ENCODE data around the gene MRPL37. TPM values are rescaled to one million over a fixed set of nuclear protein-coding genes. Genes with fewer than 3 reads are reported as not detected.

Gene MRPL37
- polyA plus RNA-seq, 1 donor (not counting 4 experiments of a cell fraction or from before 2014, with no cell fraction given): 30.9 TPM

DNA sequence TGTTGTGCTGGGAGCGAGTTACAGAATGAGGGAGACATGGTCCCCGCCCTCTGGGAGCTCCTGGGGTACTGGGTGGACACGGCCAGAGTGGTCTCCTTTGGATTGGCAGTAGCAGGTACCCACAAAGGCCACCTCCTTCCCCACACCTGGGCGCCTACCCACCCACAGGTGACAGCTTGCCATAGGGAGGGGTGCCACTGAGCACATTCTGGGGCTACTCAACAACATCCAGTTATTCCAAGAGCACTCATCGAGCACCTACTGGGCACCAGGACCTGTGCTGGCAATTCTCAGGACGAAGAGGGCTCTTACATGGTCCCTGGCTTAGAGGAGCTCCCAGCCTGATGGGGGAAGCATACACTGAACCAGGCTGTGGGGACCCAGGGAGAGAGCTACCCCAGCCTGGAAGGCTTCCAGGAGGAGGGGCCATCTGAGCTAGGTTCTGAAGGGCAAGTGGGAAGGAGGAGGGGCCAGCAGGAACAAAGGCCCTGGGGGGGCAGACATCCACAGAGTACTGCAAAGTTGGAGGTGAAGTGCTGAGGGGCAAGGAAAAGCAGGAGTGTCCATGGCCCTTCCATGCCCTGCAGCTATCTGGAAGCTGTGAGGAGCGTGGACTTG, 22.0 kb downstream of the MRPL37 start:
- FAIRE-seq: no peak

DNA sequence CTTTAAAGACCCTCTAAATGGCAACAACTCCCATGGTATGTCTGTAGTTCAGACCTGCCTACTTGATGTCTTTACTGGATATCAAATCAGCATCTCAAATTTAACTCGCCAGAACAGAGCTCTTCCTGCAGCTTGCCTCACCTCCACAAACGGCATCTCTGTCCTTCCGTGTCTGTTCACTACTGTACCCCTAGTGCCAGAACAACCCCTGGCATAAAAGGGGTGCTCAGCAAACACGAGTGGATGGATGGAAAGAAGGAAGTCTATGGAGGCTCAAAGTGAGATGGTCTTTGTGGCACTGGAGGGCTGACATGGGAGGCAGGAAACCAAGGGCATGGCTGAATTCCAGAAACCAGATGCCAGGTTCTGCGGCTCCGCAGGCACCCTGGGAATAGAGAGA, 22.7 kb downstream of the MRPL37 start:
- no peak overlapping the region for H3K9ac ChIP-seq (ENCODE audit: control insufficient read depth, extremely low read depth, insufficient read depth, low read length)
- H3K27me3 ChIP-seq (ENCODE audit: control insufficient read depth, extremely low read depth, insufficient read depth, low read length): no peaks in the 10 kb centered on the region
- dilution Hi-C loops (cut with MboI; ENCODE audit: extremely low pct_ligation_motif_present, low sequenced_read_pairs): no loop called here
- H3K27ac ChIP-seq (ENCODE audit: control insufficient read depth, insufficient read depth, low read length): no peak overlapping the region
- no peaks in the 10 kb centered on the region for H3K9me3 ChIP-seq (ENCODE audit: control insufficient read depth, low read depth, low read length)
- no peaks in the 10 kb centered on the region for H3K9me1 ChIP-seq (ENCODE audit: control insufficient read depth, extremely low read depth, insufficient read depth, low read length)
- FAIRE-seq: no peak
- DNase-seq (ENCODE audit: low read depth, low spot score): no peak
- TF ChIP-seq, protein P1, sequence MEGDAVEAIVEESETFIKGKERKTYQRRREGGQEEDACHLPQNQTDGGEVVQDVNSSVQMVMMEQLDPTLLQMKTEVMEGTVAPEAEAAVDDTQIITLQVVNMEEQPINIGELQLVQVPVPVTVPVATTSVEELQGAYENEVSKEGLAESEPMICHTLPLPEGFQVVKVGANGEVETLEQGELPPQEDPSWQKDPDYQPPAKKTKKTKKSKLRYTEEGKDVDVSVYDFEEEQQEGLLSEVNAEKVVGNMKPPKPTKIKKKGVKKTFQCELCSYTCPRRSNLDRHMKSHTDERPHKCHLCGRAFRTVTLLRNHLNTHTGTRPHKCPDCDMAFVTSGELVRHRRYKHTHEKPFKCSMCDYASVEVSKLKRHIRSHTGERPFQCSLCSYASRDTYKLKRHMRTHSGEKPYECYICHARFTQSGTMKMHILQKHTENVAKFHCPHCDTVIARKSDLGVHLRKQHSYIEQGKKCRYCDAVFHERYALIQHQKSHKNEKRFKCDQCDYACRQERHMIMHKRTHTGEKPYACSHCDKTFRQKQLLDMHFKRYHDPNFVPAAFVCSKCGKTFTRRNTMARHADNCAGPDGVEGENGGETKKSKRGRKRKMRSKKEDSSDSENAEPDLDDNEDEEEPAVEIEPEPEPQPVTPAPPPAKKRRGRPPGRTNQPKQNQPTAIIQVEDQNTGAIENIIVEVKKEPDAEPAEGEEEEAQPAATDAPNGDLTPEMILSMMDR (optimal IDR thresholded peaks at IDR 0.05 in 1 of 3, IDR thresholded peaks at IDR 0.05 in 1 of 3, conservative IDR thresholded peaks at IDR 0.05 in 1 of 3; ENCODE audit: extremely low read depth in 1 of 3, insufficient read depth in 2 of 3, low read length in 3 of 3): no peak
- TF ChIP-seq EZH2 (IDR thresholded peaks at IDR 0.05; ENCODE audit: low read length): no peak
- H3K36me3 ChIP-seq (ENCODE audit: control insufficient read depth in 2 of 2, extremely low read depth in 1 of 2, insufficient read depth in 2 of 2, low read length in 2 of 2): peaks cover 8 to 16% of the 10 kb centered on the region in 2 experiments
- H4K20me1 ChIP-seq (ENCODE audit: control insufficient read depth, extremely low read depth, insufficient read depth, low read length): no peaks in the 10 kb centered on the region
- no peak overlapping the region for H3K4me2 ChIP-seq (ENCODE audit: control insufficient read depth, extremely low read depth, insufficient read depth, low read depth, low read length)
- no peaks in the 10 kb centered on the region for H3K79me2 ChIP-seq (ENCODE audit: control insufficient read depth, insufficient read depth, low read length)
- no peak overlapping the region for H2AFZ ChIP-seq (ENCODE audit: control insufficient read depth, low read length)
- no peak overlapping the region for H3K4me3 ChIP-seq (ENCODE audit: control insufficient read depth in 2 of 3, extremely low read depth in 1 of 3, insufficient read depth in 2 of 3, low read depth in 1 of 3, low read length in 3 of 3)
- no peaks in the 10 kb centered on the region for H3K4me1 ChIP-seq (ENCODE audit: control insufficient read depth, extremely low read depth, insufficient read depth, low read length)

More for the DNA sequence above, 22.0 kb downstream of the MRPL37 start:
- Histone ChIP-seq H3K4me3 (ENCODE audit: control insufficient read depth in 2 of 3, extremely low read depth in 1 of 3, insufficient read depth in 2 of 3, low read depth in 1 of 3, low read length in 3 of 3) (no peak overlapping the region), H3K4me1 (ENCODE audit: control insufficient read depth, extremely low read depth, insufficient read depth, low read length) (no peaks in the 10 kb centered on the region), H3K27ac (ENCODE audit: control insufficient read depth, insufficient read depth, low read length) (no peak overlapping the region), H3K9ac (ENCODE audit: control insufficient read depth, extremely low read depth, insufficient read depth, low read length) (no peak overlapping the region), H3K9me3 (ENCODE audit: control insufficient read depth, low read depth, low read length) (no peaks in the 10 kb centered on the region), H4K20me1 (ENCODE audit: control insufficient read depth, extremely low read depth, insufficient read depth, low read length) (no peaks in the 10 kb centered on the region), H3K4me2 (ENCODE audit: control insufficient read depth, extremely low read depth, insufficient read depth, low read depth, low read length) (no peak overlapping the region), H3K9me1 (ENCODE audit: control insufficient read depth, extremely low read depth, insufficient read depth, low read length) (no peaks in the 10 kb centered on the region), H3K27me3 (ENCODE audit: control insufficient read depth, extremely low read depth, insufficient read depth, low read length) (no peaks in the 10 kb centered on the region), H3K36me3 (ENCODE audit: control insufficient read depth in 2 of 2, extremely low read depth in 1 of 2, insufficient read depth in 2 of 2, low read length in 2 of 2) (peaks cover 14 to 23% of the 10 kb centered on the region in 2 experiments), H3K79me2 (ENCODE audit: control insufficient read depth, insufficient read depth, low read length) (no peaks in the 10 kb centered on the region), H2AFZ (ENCODE audit: control insufficient read depth, low read length) (no peak overlapping the region)
- TF ChIP-seq, protein P1 (optimal IDR thresholded peaks at IDR 0.05 in 1 of 3, IDR thresholded peaks at IDR 0.05 in 1 of 3, conservative IDR thresholded peaks at IDR 0.05 in 1 of 3; ENCODE audit: extremely low read depth in 1 of 3, insufficient read depth in 2 of 3, low read length in 3 of 3): no peak
- TF ChIP-seq EZH2 (IDR thresholded peaks at IDR 0.05; ENCODE audit: low read length): no peak
- no peak for DNase-seq (ENCODE audit: low read depth, low spot score)
- dilution Hi-C loops (cut with MboI; ENCODE audit: extremely low pct_ligation_motif_present, low sequenced_read_pairs): no loop called here

All from keratinocyte (primary cell).